GM12874 (cell line): ENCODE measurements around the gene CIPC.

Experiments used
- CTCF ChIP-seq: IDR thresholded peaks from 2 replicates; pipeline ENCODE4 v1.5.1; 2011; ENCODE audit warnings: low read depth, mild to moderate bottlenecking, control low read depth, low read length, moderate library complexity; ENCODE audit not compliant: insufficient read depth

CIPC gene

DNA sequence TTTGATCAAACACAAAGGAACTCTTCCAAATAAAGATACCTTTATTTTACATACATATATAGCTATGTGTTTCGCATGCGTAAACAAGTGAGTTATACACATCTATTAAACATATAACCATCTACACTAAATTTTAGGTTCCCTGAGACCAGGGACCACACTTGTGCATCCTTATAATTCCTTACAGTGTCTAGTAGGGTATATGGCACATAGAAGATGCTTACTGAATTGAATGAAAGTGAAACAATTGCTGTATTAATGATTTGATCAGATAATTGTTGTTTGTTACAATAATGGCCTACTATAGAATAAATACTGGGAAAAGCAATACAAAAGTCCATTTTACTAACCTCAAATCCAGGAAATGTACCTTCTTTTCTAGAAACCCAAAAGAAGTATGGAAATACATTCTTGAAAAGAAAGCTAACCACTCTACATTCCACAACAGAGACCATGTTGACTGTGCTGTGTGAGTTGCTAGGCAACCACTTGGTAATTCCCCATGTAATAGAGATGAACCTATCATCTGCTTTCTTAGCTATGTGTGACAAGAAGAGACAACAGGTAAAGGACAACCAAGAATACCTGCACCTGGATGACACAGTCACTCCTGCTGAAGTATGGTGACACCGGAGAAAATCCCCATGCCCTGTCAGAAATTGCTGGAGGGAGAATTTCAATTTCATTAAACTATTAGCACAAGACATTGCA lies 11.9 kb upstream of the CIPC start:
- TF ChIP-seq CTCF: no peak

GRCh38 chr14:77086951-77087350 lies 11.1 kb upstream of the CIPC start:
- no peak for TF ChIP-seq CTCF

GRCh38 chr14:77087631-77088030 lies 10.4 kb upstream of the CIPC start:
- no peak for TF ChIP-seq CTCF

DNA sequence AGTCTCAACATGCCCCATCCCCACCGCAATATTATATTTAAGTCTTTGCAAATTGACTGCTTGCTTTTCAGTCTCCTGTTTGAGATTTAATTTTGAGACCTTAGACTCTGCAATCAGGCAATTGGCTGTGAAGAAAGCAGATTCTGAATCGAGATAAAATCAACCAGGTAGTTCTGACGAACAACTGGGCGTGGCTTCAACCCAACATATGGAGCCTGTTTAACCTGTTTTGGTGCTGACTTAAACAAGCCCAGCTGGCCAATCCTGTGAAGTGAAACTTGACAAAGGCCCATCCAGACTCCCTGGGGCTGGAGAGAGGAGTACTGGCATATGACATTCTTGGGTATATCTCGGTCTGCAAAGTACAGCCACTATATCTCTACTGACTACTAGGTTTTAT lies 9.8 kb upstream of the CIPC start:
- TF ChIP-seq CTCF: no peak

GRCh38 chr14:77088645-77089044 lies 9.4 kb upstream of the CIPC start:
- TF ChIP-seq CTCF: no peak

DNA sequence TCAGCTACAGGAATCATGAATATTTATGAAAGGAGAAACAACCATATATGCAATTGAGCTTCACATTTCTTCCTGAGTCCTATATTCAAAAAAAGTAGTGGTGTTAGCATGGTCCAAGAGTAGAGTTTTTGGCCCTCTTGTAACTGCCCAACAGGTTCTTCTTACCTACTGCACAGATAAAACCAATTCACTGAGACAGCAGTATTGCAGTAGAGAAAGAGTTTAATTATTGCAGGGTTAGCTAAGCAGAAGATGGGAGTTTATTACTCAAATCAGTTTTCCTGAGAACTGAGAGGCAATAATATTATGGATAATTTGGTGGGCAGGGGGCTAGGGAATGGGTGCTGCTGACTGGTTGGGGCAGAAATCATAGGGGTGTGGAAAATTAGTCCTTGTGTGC lies 6.5 kb upstream of the CIPC start:
- TF ChIP-seq CTCF: no peak

DNA sequence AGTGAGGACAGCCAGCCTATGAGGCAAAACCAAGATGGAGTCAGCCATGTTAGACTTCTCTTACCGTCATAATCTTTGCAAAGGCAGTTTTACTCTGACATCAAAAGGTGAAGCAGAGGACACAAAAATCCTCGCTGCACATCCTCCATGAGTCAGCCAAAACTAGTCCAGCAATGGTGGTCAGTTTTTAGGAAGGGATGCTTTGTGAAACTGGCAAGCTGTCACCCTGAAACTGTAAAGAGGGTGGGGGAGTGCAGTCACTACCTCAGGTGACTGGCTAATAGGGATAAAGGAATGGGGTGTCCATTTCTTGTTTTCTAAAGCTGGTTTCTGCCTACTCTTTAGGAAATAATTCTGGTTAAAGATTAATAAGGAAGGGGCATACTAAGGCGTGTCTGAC lies 5.4 kb upstream of the CIPC start:
- no peak for TF ChIP-seq CTCF
